ENCODE measurements around the gene CCDC141.

GRCh38 chr2:178811901-178812300 is 238.0 kb downstream of the CCDC141 start:
- TF ChIP-seq TBP (CRISPR knock-in tag; IDR thresholded peaks at IDR 0.05) (no peak), KDM4B (CRISPR knock-in tag; IDR thresholded peaks at IDR 0.05) (no peak), NFKB2 (CRISPR knock-in tag; IDR thresholded peaks at IDR 0.05; ENCODE audit: borderline replicate concordance) (no peak), BCL6 (CRISPR knock-in tag; IDR thresholded peaks at IDR 0.05) (no peak)
